H9 (cell line): ENCODE data around the gene RILP. TPM values are rescaled to one million over a fixed set of nuclear protein-coding genes. Genes with fewer than 3 reads are reported as not detected.
"Not testable (repeated sequence)": the region's sequence is repeated elsewhere in the genome, so short reads cannot be mapped to it uniquely, and the experiment has no call there.

ENCODE experiments used
- DNase-seq: peaks from one replicate; pipeline ENCODE4 v3.0.0-alpha.2; 2017
- H2AFZ ChIP-seq: one replicate; pipeline ENCODE4 v1.6.1; 2013; ENCODE audit warnings: mild to moderate bottlenecking, low read length, control low read depth, moderate library complexity
- H2AK5ac ChIP-seq: 2 replicates; pipeline ENCODE4 v1.6.1; 2013; ENCODE audit warnings: low read length, control low read depth, mixed read lengths; ENCODE audit not compliant: insufficient read length
- H2BK120ac ChIP-seq: one replicate; pipeline ENCODE4 v1.6.1; 2013; ENCODE audit warnings: low read depth, mild to moderate bottlenecking, low read length, control low read depth, inconsistent platforms; ENCODE audit not compliant: poor library complexity, severe bottlenecking
- H2BK12ac ChIP-seq: 2 replicates; pipeline ENCODE4 v1.6.1; 2013; ENCODE audit warnings: low read length, control low read depth, mixed read lengths, low read depth; ENCODE audit not compliant: insufficient read length
- H2BK15ac ChIP-seq: 2 replicates; pipeline ENCODE4 v1.6.1; 2013; ENCODE audit warnings: low read depth, low read length, control low read depth
- H2BK20ac ChIP-seq: one replicate; pipeline ENCODE4 v1.6.1; 2013; ENCODE audit warnings: low read depth, mild to moderate bottlenecking, low read length, control low read depth, inconsistent platforms; ENCODE audit not compliant: poor library complexity, severe bottlenecking
- H2BK5ac ChIP-seq: 2 replicates; pipeline ENCODE4 v1.6.1; 2013; ENCODE audit warnings: low read length, control low read depth, mixed read lengths; ENCODE audit not compliant: insufficient read length
- H3K14ac ChIP-seq: 2 replicates; pipeline ENCODE4 v1.6.1; 2013; ENCODE audit warnings: low read length, control low read depth; ENCODE audit not compliant: insufficient read depth
- H3K18ac ChIP-seq: 2 replicates; pipeline ENCODE4 v1.6.1; 2013; ENCODE audit warnings: low read depth, mild to moderate bottlenecking, mixed read lengths, low read length, control low read depth; ENCODE audit not compliant: insufficient read length
- H3K23ac ChIP-seq: 2 replicates; pipeline ENCODE4 v1.6.1; 2013; ENCODE audit warnings: low read length, control low read depth, mixed read lengths, low read depth; ENCODE audit not compliant: insufficient read length
- H3K23me2 ChIP-seq: 2 replicates; pipeline ENCODE4 v1.6.1; 2013; ENCODE audit warnings: low read depth, mild to moderate bottlenecking, mixed read lengths, low read length, control low read depth; ENCODE audit not compliant: insufficient read length, poor library complexity, severe bottlenecking
- H3K27ac ChIP-seq: 2 replicates; pipeline ENCODE4 v1.5.1; 2013; ENCODE audit warnings: low read length, control low read depth, mixed read lengths, low read depth; ENCODE audit not compliant: insufficient read length
- H3K27me3 ChIP-seq: 2 replicates; pipeline ENCODE4 v1.6.1; 2013; ENCODE audit warnings: low read length, control low read depth, inconsistent platforms; ENCODE audit not compliant: insufficient read depth
- H3K4ac ChIP-seq: 2 replicates; pipeline ENCODE4 v1.6.1; 2013; ENCODE audit warnings: low read depth, mild to moderate bottlenecking, control low read depth, inconsistent platforms, low read length, moderate library complexity
- H3K4me1 ChIP-seq: 2 replicates; pipeline ENCODE4 v1.6.1; 2013; ENCODE audit warnings: low read length, control low read depth, inconsistent platforms; ENCODE audit not compliant: insufficient read depth
- H3K4me2 ChIP-seq: 2 replicates; pipeline ENCODE4 v1.6.1; 2013; ENCODE audit warnings: low read length, control low read depth, mixed read lengths; ENCODE audit not compliant: insufficient read length, insufficient read depth
- H3K56ac ChIP-seq: 2 replicates; pipeline ENCODE4 v1.6.1; 2013; ENCODE audit warnings: low read depth, mild to moderate bottlenecking, mixed read lengths, low read length, control low read depth; ENCODE audit not compliant: insufficient read length
- H3K79me1 ChIP-seq: 2 replicates; pipeline ENCODE4 v1.6.1; 2013; ENCODE audit warnings: low read depth, mild to moderate bottlenecking, moderate library complexity, low read length, control low read depth, inconsistent platforms; ENCODE audit not compliant: insufficient read depth, poor library complexity, severe bottlenecking
- H3K79me2 ChIP-seq: 2 replicates; pipeline ENCODE4 v1.6.1; 2013; ENCODE audit warnings: low read length, control low read depth, inconsistent platforms; ENCODE audit not compliant: insufficient read depth
- H3K9ac ChIP-seq: 2 replicates; pipeline ENCODE4 v1.6.1; 2013; ENCODE audit warnings: low read length, control low read depth, mixed read lengths; ENCODE audit not compliant: insufficient read length; ENCODE audit errors: extremely low read depth
- H3K9me3 ChIP-seq: one replicate; pipeline ENCODE4 v1.6.1; 2013; ENCODE audit warnings: low read depth, low read length, inconsistent platforms; ENCODE audit not compliant: control insufficient read depth
- H3T11ph ChIP-seq: one replicate; pipeline ENCODE4 v1.6.1; 2013; ENCODE audit warnings: mild to moderate bottlenecking, low read length, control low read depth, inconsistent platforms
- H4K20me1 ChIP-seq: one replicate; pipeline ENCODE4 v1.6.1; 2013; ENCODE audit not compliant: control insufficient read depth, insufficient read length, insufficient read depth
- H4K5ac ChIP-seq: 2 replicates; pipeline ENCODE4 v1.6.1; 2013; ENCODE audit warnings: low read depth, mild to moderate bottlenecking, mixed read lengths, low read length, control low read depth; ENCODE audit not compliant: insufficient read length
- H4K8ac ChIP-seq: replicated peaks from 2 replicates; pipeline ENCODE4 v1.6.1; 2013; ENCODE audit warnings: low read length, control low read depth, mixed read lengths, low read depth; ENCODE audit not compliant: insufficient read length
- H4K91ac ChIP-seq: 2 replicates; pipeline ENCODE4 v1.6.1; 2013; ENCODE audit warnings: low read depth, mild to moderate bottlenecking, moderate library complexity, mixed read lengths, low read length, control low read depth; ENCODE audit not compliant: insufficient read length
- H3K27ac Mint-ChIP-seq, 3 experiments: 2 replicates in 2 of 3; 3 replicates in 1 of 3; pipeline ENCODE4 v1.8.0; 2020 to 2021; ENCODE audit warnings: mixed read lengths in 3 of 3, mild to moderate bottlenecking in 1 of 3, moderate library complexity in 1 of 3
- H3K27me3 Mint-ChIP-seq: 2 replicates; pipeline ENCODE4 v1.8.0; 2021; ENCODE audit warnings: low read depth, mild to moderate bottlenecking, moderate library complexity, mixed read lengths
- H3K36me3 Mint-ChIP-seq, 3 experiments: 2 replicates in 2 of 3; 3 replicates in 1 of 3; pipeline ENCODE4 v1.8.0; 2020 to 2021; ENCODE audit warnings: low read depth in 3 of 3, mixed read lengths in 3 of 3; ENCODE audit not compliant: insufficient read depth in 1 of 3
- H3K4me1 Mint-ChIP-seq, 2 experiments: 2 replicates each; pipeline ENCODE4 v1.8.0; 2020; ENCODE audit warnings: mixed read lengths in 2 of 2
- H3K4me3 Mint-ChIP-seq, 2 experiments: 2 replicates in 1 of 2; 3 replicates in 1 of 2; pipeline ENCODE4 v1.8.0; 2020 to 2021; ENCODE audit warnings: mild to moderate bottlenecking in 2 of 2, mixed read lengths in 2 of 2, moderate library complexity in 1 of 2
- H3K9me3 Mint-ChIP-seq, 2 experiments: 2 replicates in 1 of 2; 3 replicates in 1 of 2; pipeline ENCODE4 v1.8.0; 2020; ENCODE audit warnings: mild to moderate bottlenecking in 2 of 2, mixed read lengths in 2 of 2, moderate library complexity in 1 of 2
- CTCF ChIP-seq: fragments of 200-600 bp; sonication (generic); conservative IDR thresholded peaks from 3 replicates; pipeline ENCODE4 v1.8.0; 2021; ENCODE audit warnings: antibody characterized with exemption, mild to moderate bottlenecking
- WGBS: extraction: QIAGEN DNeasy Blood & Tissue Kit; methylation state at CpG from one replicate; pipeline ENCODE4 v1.1.7; 2013; ENCODE audit warnings: missing lambda C conversion rate, low lambda C conversion rate, mixed read lengths; ENCODE audit not compliant: insufficient read length; ENCODE audit errors: extremely low coverage; 5-methylcytosine and 5-hydroxymethylcytosine counted together
- total RNA-seq: library from RNA; stranded (reverse); gene quantifications from 2 replicates; pipeline ENCODE4 v1.2.1, GENCODE V29; 2021

Gene RILP
- total RNA-seq, 1 experiment from 2014 or later, result 5.4 TPM

- Histone ChIP-seq H2BK120ac (no peak overlapping the region), H2AK5ac (no peak overlapping the region), H3K9ac (no peak overlapping the region), H3K23me2 (peaks cover 4% of the 10 kb centered on the region), H2BK12ac (no peak overlapping the region), H3K9me3 (no peaks in the 10 kb centered on the region), H4K8ac (no peak overlapping the region), H3K18ac (no peak overlapping the region), H4K5ac (no peak overlapping the region), H2BK5ac (no peak overlapping the region), H4K91ac (no peak overlapping the region), H2AFZ (no peak overlapping the region), H3T11ph (no peak overlapping the region), H3K4me1 (no peaks in the 10 kb centered on the region), H2BK20ac (no peak overlapping the region), H2BK15ac (no peak overlapping the region), H3K79me1 (no peaks in the 10 kb centered on the region), H3K14ac (no peak overlapping the region), H3K4ac (no peak overlapping the region), H3K4me2 (no peak overlapping the region), H3K27ac (no peak overlapping the region), H3K56ac (no peak overlapping the region), H3K79me2 (no peaks in the 10 kb centered on the region), H3K27me3 (no peaks in the 10 kb centered on the region), H3K23ac (no peak overlapping the region), H4K20me1 (no peaks in the 10 kb centered on the region)
- Mint-ChIP-seq H3K4me1 (peaks cover 4 to 5% of the 10 kb centered on the region in 2 experiments; a peak in 3 of 4 replicates), H3K27ac (peak overlapping the region in 1 of 3 experiments; percentile 41; a peak in 1 of 7 replicates), H3K4me3 (no peak overlapping the region), H3K9me3 (no peaks in the 10 kb centered on the region), H3K36me3 (peaks cover 65 to 83% (median 77%) of the 10 kb centered on the region in 3 experiments), H3K27me3 (no peaks in the 10 kb centered on the region)
- no peak for DNase-seq
- no peak for TF ChIP-seq CTCF
- no CpG with 5 or more reads among the region's 14 CpGs for WGBS
These were observed 4.1 kb upstream of the RILP start for GRCh38 chr17:1653735-1654134.

GRCh38 chr17:1652794-1653193 is 3.1 kb upstream of the RILP start:
- not testable (repeated sequence) for H3K4me1 ChIP-seq, H3K27me3 ChIP-seq, H3K4ac ChIP-seq, H4K5ac ChIP-seq, H3K9me3 ChIP-seq, H3T11ph ChIP-seq, H3K56ac ChIP-seq, H3K9ac ChIP-seq, H3K79me1 ChIP-seq, H3K14ac ChIP-seq, H3K23me2 ChIP-seq, H3K27ac ChIP-seq, H2BK120ac ChIP-seq, H2AFZ ChIP-seq, DNase-seq, H4K8ac ChIP-seq, H2AK5ac ChIP-seq, H3K4me2 ChIP-seq, H3K9me3 Mint-ChIP-seq, H2BK20ac ChIP-seq, H3K27ac Mint-ChIP-seq, H2BK12ac ChIP-seq, H4K20me1 ChIP-seq, H3K18ac ChIP-seq, H4K91ac ChIP-seq, H3K4me1 Mint-ChIP-seq, H3K23ac ChIP-seq, H2BK5ac ChIP-seq, H3K79me2 ChIP-seq, H3K27me3 Mint-ChIP-seq, H2BK15ac ChIP-seq
- Mint-ChIP-seq H3K36me3 (peaks cover 56 to 73% (median 67%) of the 10 kb centered on the region in 3 experiments; a peak in 6 of 7 replicates), H3K4me3 (0 out of 5 replicates have a peak overlapping the region, but pooled peaks of 1 of the 2 experiments have one; percentile 42)
- WGBS, result no CpG with 5 or more reads among the region's 7 CpGs
